GM19324 (cell line): ENCODE results near the gene DYNLRB1.
"Not testable (repeated sequence)": the region's sequence is repeated elsewhere in the genome, so short reads cannot be mapped to it uniquely, and the experiment has no call there.

Source experiments
- ATAC-seq: cut with Tn5 transposase; IDR thresholded peaks from one replicate; pipeline ENCODE4 v1.9.1; 2021; ENCODE audit warnings: mild to moderate bottlenecking, moderate library complexity; ENCODE audit not compliant: unreplicated experiment, low FRiP score

Gene DYNLRB1

GRCh38 chr20:34510575-34510974, 5.6 kb upstream of the DYNLRB1 start:
- no peak for ATAC-seq

GRCh38 chr20:34511891-34512265, 4.3 kb upstream of the DYNLRB1 start:
- ATAC-seq = no peak

DNA sequence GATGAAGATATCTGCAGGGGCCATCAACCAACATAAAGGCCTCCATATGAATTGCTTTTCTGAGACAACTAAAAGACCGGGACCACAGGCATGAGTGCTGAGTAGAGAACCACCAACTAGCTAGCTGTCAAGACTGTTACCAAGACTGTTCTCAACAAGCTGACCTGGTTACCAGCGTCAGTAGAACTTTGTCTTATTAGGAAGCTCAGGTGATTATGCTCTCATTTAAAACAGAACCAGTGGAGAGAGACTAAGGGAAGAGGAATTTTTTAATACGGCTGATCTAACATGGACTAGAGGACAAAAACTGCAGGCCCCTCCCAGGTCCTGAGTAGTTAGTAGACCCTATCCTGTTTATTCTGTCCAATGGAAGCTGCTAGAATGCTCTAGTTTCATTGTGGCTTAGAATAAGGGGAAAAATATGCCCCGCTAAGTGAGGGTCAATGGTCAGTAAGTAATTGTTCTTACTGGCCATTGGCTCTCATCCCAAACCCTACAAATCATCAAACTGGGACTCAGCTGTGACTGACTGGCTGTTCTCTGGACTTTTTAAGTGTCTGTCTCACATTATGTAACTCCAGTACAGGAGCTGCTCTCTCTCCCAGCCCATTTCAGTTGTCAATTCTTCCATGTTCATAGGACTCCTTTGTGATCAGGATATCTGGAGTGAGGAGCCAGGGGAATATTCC, 3.8 kb upstream of the DYNLRB1 start:
- no peak for ATAC-seq

DNA sequence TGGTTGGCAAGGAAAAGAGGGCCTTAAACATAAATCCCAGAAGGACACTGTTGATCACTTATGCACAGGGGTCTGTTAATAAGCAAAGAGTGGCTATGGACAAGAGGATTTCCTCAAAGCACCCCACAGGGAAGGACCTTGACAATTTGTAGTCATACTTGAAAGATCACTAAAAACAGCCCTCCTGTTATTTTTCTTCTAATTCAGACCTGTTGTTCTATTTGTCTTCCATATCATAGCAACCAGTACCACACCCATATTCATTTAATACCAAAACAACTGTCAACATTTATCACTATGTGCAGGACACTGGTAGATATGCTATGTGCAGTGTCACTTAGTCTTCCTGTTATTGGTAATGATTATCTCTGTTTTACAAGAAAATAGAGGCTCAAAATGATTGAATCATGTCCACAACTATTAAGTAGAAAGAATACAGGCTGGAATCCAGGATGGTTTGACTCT, 3.2 kb upstream of the DYNLRB1 start:
- ATAC-seq = no peak

- ATAC-seq = not testable (repeated sequence)
These were observed 2.2 kb upstream of the DYNLRB1 start for GRCh38 chr20:34514034-34514433.

DNA sequence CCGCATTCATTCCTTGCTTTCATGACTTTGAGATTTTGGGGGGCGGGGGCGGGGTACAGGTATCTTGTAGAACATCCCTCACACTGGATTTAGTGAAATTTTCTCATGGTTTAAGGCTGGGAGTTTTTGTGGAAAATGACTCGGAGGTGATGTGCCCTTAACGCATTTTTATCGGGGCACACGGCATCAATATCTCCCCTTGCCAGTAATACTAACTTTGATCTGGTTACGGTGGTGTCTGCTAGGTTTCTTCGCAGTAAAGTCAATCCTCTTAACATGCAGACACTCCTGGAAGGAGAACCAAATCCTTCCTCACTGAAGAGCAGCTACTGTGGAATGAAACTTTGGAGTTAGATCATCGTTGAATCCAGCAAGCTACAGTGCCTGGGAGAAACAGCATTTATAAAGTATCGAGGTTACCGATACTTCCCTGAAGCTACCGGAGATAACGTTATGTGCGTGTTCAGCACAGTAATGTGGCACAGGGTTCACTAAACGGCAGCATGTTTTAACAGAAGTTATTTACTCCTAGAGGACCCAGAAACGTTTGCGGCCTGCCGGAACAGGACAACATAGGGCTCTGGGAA, 1.2 kb upstream of the DYNLRB1 start:
- ATAC-seq = no peak

DNA sequence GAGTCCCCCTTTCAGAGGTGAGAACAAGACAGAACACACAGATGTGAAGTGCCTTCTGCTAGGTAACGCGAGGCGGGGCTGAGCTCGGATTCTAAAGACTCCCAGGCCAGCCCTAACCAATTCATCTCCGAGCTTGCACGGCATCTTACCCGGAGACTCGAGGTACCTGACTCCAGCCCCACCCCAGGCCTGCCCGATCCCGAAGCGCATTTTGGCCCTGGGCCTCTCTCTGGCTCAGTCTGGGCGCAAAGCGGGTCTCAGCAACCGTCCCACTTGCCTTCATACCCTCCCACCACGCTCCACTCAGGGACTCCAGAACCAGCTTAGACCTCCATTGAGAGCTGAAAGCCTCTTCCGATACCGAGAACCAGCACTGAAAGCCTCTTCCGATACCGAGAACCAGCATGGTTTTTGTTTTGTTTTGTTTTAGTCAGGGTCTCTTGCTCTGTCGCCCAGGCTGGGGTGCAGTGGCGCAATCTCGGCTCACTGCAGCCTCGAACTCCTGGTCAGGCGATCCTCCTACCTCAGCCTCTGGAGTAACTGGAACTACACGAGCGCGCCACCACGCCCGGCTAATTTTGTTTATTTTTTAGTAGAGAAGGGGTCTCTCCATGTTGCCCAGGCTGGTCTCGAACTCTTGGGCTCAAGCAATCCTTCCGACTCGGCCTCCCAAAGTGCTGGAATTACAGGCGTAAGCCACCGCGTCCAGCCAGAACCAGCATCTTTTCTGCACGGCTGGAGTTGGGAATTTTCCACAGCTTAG, 557 bp upstream of the DYNLRB1 start:
- peak; percentile 38 for ATAC-seq

- ATAC-seq = no peak
These were observed 888 bp downstream of the DYNLRB1 start for GRCh38 chr20:34517114-34517505.

- ATAC-seq = not testable (repeated sequence)
These were observed 2.6 kb downstream of the DYNLRB1 start for GRCh38 chr20:34518863-34519262.

- ATAC-seq = not testable (repeated sequence)
These were observed 3.6 kb downstream of the DYNLRB1 start for GRCh38 chr20:34519841-34520240.

- no peak for ATAC-seq
These were observed 7.0 kb downstream of the DYNLRB1 start for GRCh38 chr20:34522969-34523871.

- no peak for ATAC-seq
These were observed 8.2 kb downstream of the DYNLRB1 start for GRCh38 chr20:34524426-34524825.

DNA sequence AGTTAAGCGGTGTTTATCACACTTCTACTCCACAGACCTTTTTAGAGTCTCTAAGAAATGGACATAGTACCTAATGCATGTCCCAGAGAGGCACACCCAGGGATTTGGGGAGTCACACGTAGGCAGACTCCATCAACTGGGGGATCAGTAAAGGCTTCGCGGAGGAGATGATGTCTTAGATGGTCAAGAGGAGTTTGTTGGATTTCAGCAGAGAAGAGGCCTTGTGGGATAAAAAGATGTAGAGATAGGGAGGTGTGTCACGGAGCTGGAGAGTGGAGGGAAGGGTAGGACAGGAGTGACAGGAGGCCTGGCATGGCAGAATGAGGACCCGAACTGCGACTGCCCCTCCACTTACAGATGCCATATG, 9.1 kb downstream of the DYNLRB1 start:
- ATAC-seq = no peak

DNA sequence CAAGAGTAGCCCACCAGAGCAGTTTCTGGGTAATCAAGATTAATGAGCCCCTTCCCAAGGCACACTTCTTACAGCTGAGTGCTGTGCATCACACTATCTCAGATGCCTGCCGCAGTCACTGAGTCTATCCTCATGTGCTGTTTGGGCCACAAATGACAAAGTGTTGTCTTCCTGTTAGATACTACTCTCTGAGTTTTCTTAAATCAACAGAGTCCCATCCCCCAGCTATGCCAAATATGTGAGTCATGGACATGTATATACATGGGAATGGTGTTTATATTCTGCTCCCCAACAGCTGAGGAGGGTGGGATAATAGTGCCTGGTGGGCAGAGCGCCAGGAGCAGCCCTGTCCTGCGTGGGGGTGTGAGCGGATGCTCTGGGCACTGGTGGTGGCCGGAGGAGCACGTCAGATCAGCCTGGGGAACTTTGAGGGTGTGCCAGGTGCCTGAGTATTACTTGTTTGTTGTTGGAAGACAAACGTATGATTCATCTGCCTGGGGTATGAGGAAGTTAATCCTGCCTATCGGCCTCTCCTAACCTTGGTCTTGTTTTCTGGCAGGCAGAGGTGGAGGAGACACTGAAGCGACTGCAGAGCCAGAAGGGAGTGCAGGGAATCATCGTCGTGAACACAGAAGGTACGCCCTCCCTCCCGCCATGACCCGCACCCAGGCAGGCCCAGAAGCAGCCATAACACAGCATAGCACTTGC, 9.6 kb downstream of the DYNLRB1 start:
- no peak for ATAC-seq

DNA sequence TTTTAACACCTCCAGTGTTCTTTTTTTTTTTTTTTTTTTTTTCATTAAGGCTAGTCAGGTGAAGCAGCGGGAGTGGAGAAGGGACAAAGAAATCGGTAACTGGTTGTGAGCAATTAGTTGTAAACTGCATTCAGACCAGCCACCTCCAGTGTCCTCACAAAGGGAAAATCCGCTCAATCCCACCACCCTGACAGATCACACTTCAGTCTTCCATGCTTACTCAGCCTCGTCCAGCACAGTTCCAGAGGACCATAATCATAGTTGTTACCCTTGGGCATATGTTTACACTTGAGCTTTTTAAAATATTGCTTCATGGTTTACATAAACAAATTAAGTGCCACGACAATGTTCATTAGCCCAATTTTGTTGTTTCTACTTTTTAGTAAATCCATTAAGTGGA, 10.2 kb downstream of the DYNLRB1 start:
- no peak for ATAC-seq

- no peak for ATAC-seq
These were observed 10.8 kb downstream of the DYNLRB1 start for GRCh38 chr20:34527016-34527415.

DNA sequence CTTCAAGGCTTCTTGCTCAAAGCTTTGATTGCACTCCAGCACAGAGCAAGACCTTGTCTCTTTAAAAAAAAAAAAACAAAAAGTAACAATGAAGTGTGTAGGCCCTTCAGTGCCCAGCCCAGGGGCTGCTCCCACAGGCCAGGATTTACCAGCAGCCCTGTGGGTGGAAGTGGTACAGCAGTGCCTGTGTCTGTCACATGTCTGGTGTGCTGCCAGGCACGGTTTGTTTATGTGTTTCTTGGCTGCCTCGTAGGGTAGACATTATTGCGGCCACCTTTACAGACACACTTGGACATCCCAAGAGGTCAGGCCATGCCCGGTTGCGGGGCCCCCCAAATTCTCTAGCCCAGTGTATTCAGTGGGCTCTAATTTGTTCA, 12.7 kb downstream of the DYNLRB1 start:
- ATAC-seq = no peak

DNA sequence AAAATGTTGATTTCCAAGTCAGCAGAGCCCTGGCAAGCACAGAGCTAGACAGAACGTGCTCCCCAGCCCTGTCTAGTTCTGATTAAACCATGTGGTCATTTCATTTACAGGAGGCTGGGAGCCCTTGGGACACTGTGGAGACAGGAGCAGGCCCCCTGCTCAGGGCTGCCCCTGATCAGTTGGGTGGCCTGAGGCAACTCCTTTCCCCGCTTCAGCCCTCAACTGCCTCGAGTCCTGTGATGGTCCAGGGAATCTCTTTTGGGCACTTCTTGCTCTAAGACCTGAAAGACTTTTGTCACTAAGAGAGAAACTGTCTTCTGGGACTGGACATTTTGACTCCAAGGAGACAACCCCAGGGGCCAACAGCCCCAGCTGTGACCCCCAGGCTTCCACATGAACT, 13.5 kb downstream of the DYNLRB1 start:
- ATAC-seq = no peak

DNA sequence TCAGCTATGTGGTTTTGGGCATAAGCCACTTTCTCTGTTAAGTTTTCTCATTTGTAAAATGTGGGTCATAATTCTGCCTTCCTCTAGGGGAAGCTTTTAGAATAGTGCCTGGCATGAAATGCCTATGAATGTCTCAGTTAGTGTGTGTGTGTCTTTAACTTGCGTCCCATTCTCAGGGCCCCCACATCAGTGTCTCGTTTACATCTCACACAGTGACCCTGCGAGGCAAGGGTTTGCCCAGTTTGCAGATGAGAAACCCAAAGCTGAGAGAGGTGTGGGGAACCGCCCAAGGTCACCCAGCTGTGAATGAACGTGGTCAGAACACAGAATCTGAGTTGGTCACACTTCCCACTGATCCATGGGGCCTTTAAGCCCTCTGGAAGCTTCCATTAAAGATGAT, 14.1 kb downstream of the DYNLRB1 start:
- no peak for ATAC-seq

DNA sequence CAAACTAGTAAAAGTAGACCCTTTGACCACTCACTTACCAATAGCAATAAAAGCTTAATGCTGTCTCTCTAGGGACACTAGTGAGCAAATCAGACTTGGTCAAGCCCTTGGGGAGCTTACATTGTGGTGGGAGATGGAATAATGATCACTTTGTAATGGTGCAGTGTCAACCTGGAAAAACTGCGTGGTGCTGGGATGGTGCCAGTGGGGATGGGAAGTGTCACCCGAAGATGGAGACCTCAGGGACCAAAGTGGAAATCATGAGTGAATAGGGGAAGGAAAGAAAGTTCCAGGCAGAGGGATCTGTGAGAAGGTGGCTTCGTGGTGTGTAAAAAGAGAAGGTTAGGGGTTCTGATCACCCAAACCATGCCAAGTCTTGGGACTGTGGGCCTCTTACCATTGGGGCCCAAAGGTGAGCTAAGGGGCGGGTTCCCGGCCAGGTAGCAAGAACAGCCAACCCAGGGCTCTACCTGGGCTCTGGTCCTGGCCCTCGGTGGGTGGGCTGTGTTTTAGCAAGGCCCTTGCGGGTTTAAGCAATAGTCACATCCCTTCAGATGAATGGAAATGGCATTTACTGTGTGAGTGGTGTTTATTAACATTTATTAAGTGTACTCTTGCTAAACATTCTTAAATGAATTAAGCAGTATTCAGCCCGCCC, 15.5 kb downstream of the DYNLRB1 start:
- no peak for ATAC-seq
